ENCODE measurements around the gene PLPPR1. TPM values are rescaled to one million over a fixed set of nuclear protein-coding genes. Genes with fewer than 3 reads are reported as not detected.

PLPPR1 gene
- total and polyA plus RNA-seq, 2 donors (not counting 3 experiments of a cell fraction or from before 2014, with no cell fraction given) = 0.18 to 0.50 TPM

DNA sequence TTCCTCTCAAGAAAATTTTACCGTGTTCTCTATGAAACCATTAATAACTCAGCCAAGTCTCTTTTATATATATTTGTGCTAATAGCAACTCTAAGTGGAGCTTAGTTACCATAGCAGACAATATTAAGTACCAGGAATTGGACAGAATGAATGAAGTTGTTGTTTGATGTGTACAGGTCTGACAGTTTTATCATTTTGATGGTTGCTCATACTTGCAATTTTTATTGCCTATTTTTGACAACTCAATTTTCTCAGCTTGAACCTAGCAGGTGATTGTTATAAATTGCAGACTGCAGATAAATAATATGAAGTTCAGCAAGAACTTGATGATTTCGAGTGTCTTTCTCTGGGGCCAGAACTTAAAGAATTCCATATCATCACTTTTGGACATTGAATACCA lies 163.2 kb downstream of the PLPPR1 start:
- H2AFZ ChIP-seq (ENCODE audit: low read depth, low read length) = no peak overlapping the region
- no TSS peak for BruUV-seq (replicated peaks)
- no peak for TF ChIP-seq MYC (IDR thresholded peaks at IDR 0.05; ENCODE audit: low read depth, low read length)
- no peak for TF ChIP-seq EZH2 (IDR thresholded peaks at IDR 0.05; ENCODE audit: borderline replicate concordance, low read depth, low read length, severe bottlenecking)
- H3K9me1 ChIP-seq (replicated peaks; ENCODE audit: control insufficient read depth, extremely low read depth, insufficient read depth, low read length) = no peaks in the 10 kb centered on the region
- no peak overlapping the region for H3K4me3 ChIP-seq (replicated peaks in 1 of 3; ENCODE audit: insufficient read depth in 1 of 3, low read depth in 1 of 3, low read length in 3 of 3)
- no peak overlapping the region for H3K27ac ChIP-seq (ENCODE audit: insufficient read depth, low read depth, low read length)
- CTCF ChIA-PET = no interaction called here
- H3K27me3 ChIP-seq (ENCODE audit: control insufficient read depth in 2 of 2, insufficient read depth in 2 of 2, low read length in 2 of 2) = no peaks in the 10 kb centered on the region
- no peak overlapping the region for H3K4me2 ChIP-seq (ENCODE audit: insufficient read depth, low read length)
- FAIRE-seq (no peak), DNase-seq (ENCODE audit: low read depth, low spot score) (no peak)
- no peaks in the 10 kb centered on the region for H3K9me3 ChIP-seq (replicated peaks; ENCODE audit: control insufficient read depth, insufficient read depth, low read length)
- intact Hi-C loops (cut with micrococcal nuclease) (no loop called here), dilution Hi-C loops (cut with MboI; ENCODE audit: extremely low pct_ligation_motif_present, low sequenced_read_pairs) (no loop called here)
- no peaks in the 10 kb centered on the region for H3K36me3 ChIP-seq (ENCODE audit: control insufficient read depth in 2 of 2, extremely low read depth in 1 of 2, insufficient read depth in 2 of 2, low read length in 2 of 2)
- no peaks in the 10 kb centered on the region for H4K20me1 ChIP-seq (replicated peaks; ENCODE audit: control insufficient read depth, extremely low read depth, insufficient read depth, low read length)
- POLR2A ChIA-PET = no interaction called here
- H3K79me2 ChIP-seq (ENCODE audit: control insufficient read depth, insufficient read depth, low read length) = no peaks in the 10 kb centered on the region
- no peaks in the 10 kb centered on the region for H3K4me1 ChIP-seq (ENCODE audit: control insufficient read depth, extremely low read depth, insufficient read depth, low read length)
- H3K9ac ChIP-seq (replicated peaks; ENCODE audit: extremely low read depth, insufficient read depth, low read length) = no peak overlapping the region

- Histone ChIP-seq H3K79me2 (ENCODE audit: control insufficient read depth, insufficient read depth, low read length) (no peaks in the 10 kb centered on the region), H2AFZ (ENCODE audit: low read depth, low read length) (no peak overlapping the region), H3K9me3 (replicated peaks; ENCODE audit: control insufficient read depth, insufficient read depth, low read length) (no peaks in the 10 kb centered on the region), H3K36me3 (ENCODE audit: control insufficient read depth in 2 of 2, extremely low read depth in 1 of 2, insufficient read depth in 2 of 2, low read length in 2 of 2) (no peaks in the 10 kb centered on the region), H3K9ac (replicated peaks; ENCODE audit: extremely low read depth, insufficient read depth, low read length) (no peak overlapping the region), H3K27me3 (ENCODE audit: control insufficient read depth in 2 of 2, insufficient read depth in 2 of 2, low read length in 2 of 2) (no peaks in the 10 kb centered on the region), H3K4me1 (ENCODE audit: control insufficient read depth, extremely low read depth, insufficient read depth, low read length) (no peaks in the 10 kb centered on the region), H3K9me1 (replicated peaks; ENCODE audit: control insufficient read depth, extremely low read depth, insufficient read depth, low read length) (no peaks in the 10 kb centered on the region), H3K4me3 (replicated peaks in 1 of 3; ENCODE audit: insufficient read depth in 1 of 3, low read depth in 1 of 3, low read length in 3 of 3) (no peak overlapping the region), H3K27ac (ENCODE audit: insufficient read depth, low read depth, low read length) (no peak overlapping the region), H4K20me1 (replicated peaks; ENCODE audit: control insufficient read depth, extremely low read depth, insufficient read depth, low read length) (no peaks in the 10 kb centered on the region), H3K4me2 (ENCODE audit: insufficient read depth, low read length) (no peak overlapping the region)
- CTCF ChIA-PET = no interaction called here
- POLR2A ChIA-PET = no interaction called here
- FAIRE-seq (no peak), DNase-seq (ENCODE audit: low read depth, low spot score) (no peak)
- dilution Hi-C loops (cut with MboI; ENCODE audit: extremely low pct_ligation_motif_present, low sequenced_read_pairs) = no loop called here
- intact Hi-C loops (cut with micrococcal nuclease) = no loop called here
- TF ChIP-seq CTCF (IDR thresholded peaks at IDR 0.05; ENCODE audit: extremely low read depth in 1 of 2, insufficient read depth in 1 of 2, low read depth in 1 of 2, low read length in 2 of 2) = no peak
- no peak for TF ChIP-seq MYC (IDR thresholded peaks at IDR 0.05; ENCODE audit: low read depth, low read length)
- TF ChIP-seq MAX (IDR thresholded peaks at IDR 0.05; ENCODE audit: insufficient read depth, insufficient read length) = no peak
- no peak for TF ChIP-seq EZH2 (IDR thresholded peaks at IDR 0.05; ENCODE audit: borderline replicate concordance, low read depth, low read length, severe bottlenecking)
- no peak for TF ChIP-seq GATA2 (IDR thresholded peaks at IDR 0.05; ENCODE audit: insufficient read depth, insufficient read length, low read depth, low read length)
- TF ChIP-seq JUN (IDR thresholded peaks at IDR 0.05; ENCODE audit: borderline replicate concordance, insufficient read depth, insufficient read length, low read depth) = no peak
- no peak for TF ChIP-seq POLR2AphosphoS5 (IDR thresholded peaks at IDR 0.05; ENCODE audit: insufficient read depth, low read depth, low read length)
- TF ChIP-seq POLR2A (IDR thresholded peaks at IDR 0.05; ENCODE audit: low read depth, low read length) = no peak
- no peak for TF ChIP-seq FOS (IDR thresholded peaks at IDR 0.05; ENCODE audit: borderline replicate concordance, insufficient read depth, low read length)
- no TSS peak for BruUV-seq (replicated peaks)
These were observed 168.5 kb downstream of the PLPPR1 start for GRCh38 chr9:101197026-101197425.
